ENCODE data around the gene TMPRSS9.

The TMPRSS9 gene

GRCh38 chr19:2324220-2324948, 35.7 kb upstream of the TMPRSS9 start:
- no peak for DNase-seq (ENCODE audit: extremely low read depth, low read depth)
- H3K4me3 ChIP-seq (replicated peaks; ENCODE audit: low read depth, low read length): no peak overlapping the region
- no peak for TF ChIP-seq CTCF (IDR thresholded peaks at IDR 0.05; ENCODE audit: low read depth, low read length, missing control alignments)

DNA sequence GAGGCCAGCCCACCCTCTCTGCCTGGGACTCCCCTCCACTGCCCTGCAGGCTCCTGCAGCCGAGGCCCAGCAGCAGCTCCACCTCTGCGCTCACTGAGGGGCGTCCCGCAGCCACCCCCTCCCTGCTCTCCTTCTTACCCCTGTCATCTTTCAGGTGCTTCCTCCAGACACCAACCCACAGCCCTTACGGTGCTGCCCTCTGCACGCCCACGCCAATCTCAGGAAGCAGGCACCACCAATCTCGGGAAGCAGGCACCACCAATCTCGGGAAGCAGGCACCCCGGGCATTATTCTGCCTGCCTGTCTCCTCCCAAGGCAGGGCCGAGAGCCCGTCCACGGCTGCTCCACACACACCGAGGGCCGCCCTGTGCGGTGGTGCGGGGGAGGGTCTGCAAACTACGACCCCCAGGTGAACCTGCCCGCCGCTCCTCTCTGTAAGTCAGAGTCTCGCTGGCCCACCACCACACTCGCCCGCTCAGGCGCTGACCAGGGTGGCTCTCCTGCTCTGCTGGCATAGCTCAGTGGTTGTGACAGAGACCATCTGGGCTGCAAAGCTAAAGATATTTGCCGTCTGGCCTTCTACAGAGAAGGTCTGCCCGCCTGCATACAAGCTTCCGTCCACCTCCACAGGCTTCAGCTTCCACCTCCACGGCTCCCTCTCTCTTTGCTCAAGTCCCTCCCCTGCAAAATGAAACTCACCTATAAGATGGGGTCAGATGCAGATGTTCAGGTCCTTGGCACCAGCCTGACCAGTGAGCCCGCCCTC, 34.6 kb upstream of the TMPRSS9 start:
- H3K4me3 ChIP-seq (replicated peaks; ENCODE audit: low read depth, low read length): no peak overlapping the region
- no peak for DNase-seq (ENCODE audit: extremely low read depth, low read depth)
- TF ChIP-seq CTCF (IDR thresholded peaks at IDR 0.05; ENCODE audit: low read depth, low read length, missing control alignments): no peak

GRCh38 chr19:2326699-2327360, 33.2 kb upstream of the TMPRSS9 start:
- H3K4me3 ChIP-seq (replicated peaks; ENCODE audit: low read depth, low read length): peak overlapping the region; percentile 99
- TF ChIP-seq CTCF (IDR thresholded peaks at IDR 0.05; ENCODE audit: low read depth, low read length, missing control alignments): no peak

GRCh38 chr19:2327773-2328400, 32.2 kb upstream of the TMPRSS9 start:
- DNase-seq (ENCODE audit: extremely low read depth, low read depth): no peak
- H3K4me3 ChIP-seq (replicated peaks; ENCODE audit: low read depth, low read length): peak overlapping the region; percentile 99
- no peak for TF ChIP-seq CTCF (IDR thresholded peaks at IDR 0.05; ENCODE audit: low read depth, low read length, missing control alignments)

More at GRCh38 chr19:2326699-2327360, 33.2 kb upstream of the TMPRSS9 start:
- DNase-seq (ENCODE audit: extremely low read depth, low read depth): no peak

- DNase-seq (ENCODE audit: extremely low read depth, low read depth): no peak
- H3K4me3 ChIP-seq (replicated peaks; ENCODE audit: low read depth, low read length): peak within 1 kb of the TSS; percentile 99
- no peak for TF ChIP-seq CTCF (IDR thresholded peaks at IDR 0.05; ENCODE audit: low read depth, low read length, missing control alignments)
Measured at GRCh38 chr19:2328401-2329148, 31.5 kb upstream of the TMPRSS9 start, which contains the start of the genes LSM7 and SPPL2B. Gene LSM7 (minus strand): TSS chr19:2328586. CDS start chr19:2328566, 20 bp downstream. Gene SPPL2B (plus strand): TSS chr19:2328684. CDS start chr19:2328710, 26 bp downstream.

- no peak for TF ChIP-seq CTCF (IDR thresholded peaks at IDR 0.05; ENCODE audit: low read depth, low read length, missing control alignments)
- H3K4me3 ChIP-seq (replicated peaks; ENCODE audit: low read depth, low read length): peak overlapping the region; percentile 99
- no peak for DNase-seq (ENCODE audit: extremely low read depth, low read depth)
Measured at GRCh38 chr19:2329149-2329478, 31.0 kb upstream of the TMPRSS9 start.
